HG03460 (cell line): ENCODE data around the gene MTCL1.

ENCODE experiments used
- ATAC-seq: cut with Tn5 transposase; IDR thresholded peaks from one replicate; pipeline ENCODE4 v1.9.1; 2021; ENCODE audit not compliant: unreplicated experiment

MTCL1 gene

GRCh38 chr18:8705238-8705960, at the start of gene MTCL1:
MTCL1 (plus strand) TSS chr18:8705556; CDS start chr18:8705661, 105 bp downstream.
- peak; percentile 37 for ATAC-seq

- no peak for ATAC-seq
Measured at GRCh38 chr18:8656232-8656631, 49.1 kb upstream of the MTCL1 start.

GRCh38 chr18:8657050-8657820, 48.1 kb upstream of the MTCL1 start:
- ATAC-seq, result no peak

GRCh38 chr18:8657873-8658470, 47.4 kb upstream of the MTCL1 start:
- no peak for ATAC-seq

GRCh38 chr18:8658858-8659485, 46.4 kb upstream of the MTCL1 start:
- no peak for ATAC-seq

- ATAC-seq, result no peak
Measured at GRCh38 chr18:8659609-8660242, 45.6 kb upstream of the MTCL1 start.

GRCh38 chr18:8660316-8660715, 45.0 kb upstream of the MTCL1 start:
- no peak for ATAC-seq

GRCh38 chr18:8661754-8662559, 43.4 kb upstream of the MTCL1 start:
- no peak for ATAC-seq

- ATAC-seq, result no peak
Measured at GRCh38 chr18:8662560-8663255, 42.6 kb upstream of the MTCL1 start.

- no peak for ATAC-seq
Measured at GRCh38 chr18:8667846-8668245, 37.5 kb upstream of the MTCL1 start.

- no peak for ATAC-seq
Measured at GRCh38 chr18:8668381-8668780, 37.0 kb upstream of the MTCL1 start.

GRCh38 chr18:8669571-8669970, 35.8 kb upstream of the MTCL1 start:
- ATAC-seq, result no peak

GRCh38 chr18:8673256-8674209, 31.8 kb upstream of the MTCL1 start:
- ATAC-seq, result peak; percentile 83

GRCh38 chr18:8675057-8675456, 30.3 kb upstream of the MTCL1 start:
- ATAC-seq, result no peak

- no peak for ATAC-seq
Measured at GRCh38 chr18:8681196-8681595, 24.2 kb upstream of the MTCL1 start.

GRCh38 chr18:8684577-8684976, 20.8 kb upstream of the MTCL1 start:
- ATAC-seq, result no peak

- no peak for ATAC-seq
Measured at GRCh38 chr18:8685141-8685913, 20.0 kb upstream of the MTCL1 start.

- ATAC-seq, result no peak
Measured at GRCh38 chr18:8685914-8686216, 19.5 kb upstream of the MTCL1 start.
